Peyer's patch (tissue), 4 donors: ENCODE data around the gene PIK3IP1. TPM values are rescaled to one million over a fixed set of nuclear protein-coding genes. Genes with fewer than 3 reads are reported as not detected.

Source experiments
- DNase-seq, 3 donors: peaks; one replicate each; pipeline ENCODE4 v3.0.0-alpha.2; 2017 to 2019
- H3K27ac ChIP-seq, 4 donors: fragments of 200-600 bp; sonication (generic); one replicate each; pipeline ENCODE4 v1.5.1; 2016 to 2019
- H3K27me3 ChIP-seq, 2 donors: fragments of 200-600 bp; sonication (generic); one replicate each; pipeline ENCODE4 v1.5.1; 2019
- H3K36me3 ChIP-seq, 3 donors: fragments of 200-600 bp; sonication (generic); one replicate each; pipeline ENCODE4 v1.5.1; 2016 to 2019
- H3K4me1 ChIP-seq, 4 donors: fragments of 200-600 bp; sonication (generic); one replicate each; pipeline ENCODE4 v1.5.1; 2016 to 2019
- H3K4me3 ChIP-seq, 4 donors: fragments of 200-600 bp; sonication (generic); 1 replicate in 3 of 4; 2 replicates in 1 of 4; pipeline ENCODE4 v1.5.1; 2016 to 2019; ENCODE audit warnings: mild to moderate bottlenecking in 1 of 4
- H3K9me3 ChIP-seq, 4 donors: fragments of 200-600 bp; sonication (generic); one replicate each; pipeline ENCODE4 v1.5.1; 2016 to 2019; ENCODE audit warnings: mild to moderate bottlenecking in 1 of 4
- POLR2A ChIP-seq, 2 donors: fragments of 450-650 bp; IDR thresholded peaks; one replicate each; pipeline ENCODE4 v1.5.1; 2017; ENCODE audit warnings: antibody characterized with exemption in 2 of 2, mild to moderate bottlenecking in 2 of 2, moderate library complexity in 2 of 2
- total RNA-seq, 4 donors: library from RNA; depleted of rRNA; stranded (reverse); fragments of >200 nt; gene quantifications; one replicate each; pipeline ENCODE4 v1.1.0, GENCODE V29; 2016
- TF ChIP-seq, protein P1 (sequence below), 6 experiments: fragments of 450-650 bp in 4 of 6; fragments of 200-600 bp in 2 of 6; sonication (generic) in 1 of 6; IDR thresholded peaks; one replicate each; pipeline ENCODE4 v1.5.1; 2017 to 2019; ENCODE audit warnings: antibody characterized with exemption in 6 of 6, mild to moderate bottlenecking in 3 of 6, moderate library complexity in 1 of 6

Gene PIK3IP1
- total RNA-seq, 4 donors from 2014 or later: 23.7 to 60.2 (median 30.7) TPM

DNA sequence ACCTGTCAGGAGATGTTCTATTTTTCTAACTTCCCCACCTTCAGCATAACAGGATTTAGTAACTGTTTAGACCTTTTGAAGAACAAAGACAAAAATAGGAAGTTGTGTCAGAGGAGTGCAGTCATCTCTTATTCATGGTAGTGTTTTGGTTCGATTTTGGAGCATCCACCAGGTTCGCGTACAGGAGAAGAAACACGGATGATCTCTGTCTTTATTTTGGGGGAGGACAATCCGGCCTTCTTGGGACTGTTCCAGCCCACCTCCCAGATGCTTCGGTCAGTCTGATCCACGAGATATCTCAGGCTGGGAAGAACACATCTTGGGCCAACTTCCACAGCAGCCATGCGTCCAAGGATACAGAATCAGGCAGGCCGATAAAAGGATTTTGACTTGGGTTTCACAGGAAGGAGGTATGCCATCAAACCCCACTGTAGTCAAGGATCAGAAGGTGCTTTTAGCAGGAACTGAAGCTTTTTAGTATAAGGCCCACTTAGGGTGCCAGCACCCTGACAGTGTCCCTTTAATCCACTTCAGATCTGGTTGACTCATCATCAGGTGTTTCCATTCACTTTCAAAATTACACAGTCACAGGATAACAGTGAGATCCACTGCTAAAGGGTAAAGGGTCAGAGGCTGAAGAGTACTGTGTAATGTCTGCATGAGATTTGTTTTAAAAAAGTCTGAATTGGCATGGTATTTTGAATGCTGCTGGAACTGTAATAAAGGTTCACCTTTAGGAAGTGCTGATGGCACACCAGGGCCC is 37.3 kb upstream of the PIK3IP1 start:
- DNase-seq: no peak
- H3K4me1 ChIP-seq: no peaks in the 10 kb centered on the region
- H3K27me3 ChIP-seq: no peaks in the 10 kb centered on the region
- no peak overlapping the region for H3K27ac ChIP-seq
- H3K36me3 ChIP-seq: peaks cover 0 to 92% (median 0%) of the 10 kb centered on the region in 3 donors
- H3K4me3 ChIP-seq: no peak overlapping the region
- no peaks in the 10 kb centered on the region for H3K9me3 ChIP-seq
- TF ChIP-seq POLR2A (IDR thresholded peaks at IDR 0.05): no peak
- TF ChIP-seq, protein P1, sequence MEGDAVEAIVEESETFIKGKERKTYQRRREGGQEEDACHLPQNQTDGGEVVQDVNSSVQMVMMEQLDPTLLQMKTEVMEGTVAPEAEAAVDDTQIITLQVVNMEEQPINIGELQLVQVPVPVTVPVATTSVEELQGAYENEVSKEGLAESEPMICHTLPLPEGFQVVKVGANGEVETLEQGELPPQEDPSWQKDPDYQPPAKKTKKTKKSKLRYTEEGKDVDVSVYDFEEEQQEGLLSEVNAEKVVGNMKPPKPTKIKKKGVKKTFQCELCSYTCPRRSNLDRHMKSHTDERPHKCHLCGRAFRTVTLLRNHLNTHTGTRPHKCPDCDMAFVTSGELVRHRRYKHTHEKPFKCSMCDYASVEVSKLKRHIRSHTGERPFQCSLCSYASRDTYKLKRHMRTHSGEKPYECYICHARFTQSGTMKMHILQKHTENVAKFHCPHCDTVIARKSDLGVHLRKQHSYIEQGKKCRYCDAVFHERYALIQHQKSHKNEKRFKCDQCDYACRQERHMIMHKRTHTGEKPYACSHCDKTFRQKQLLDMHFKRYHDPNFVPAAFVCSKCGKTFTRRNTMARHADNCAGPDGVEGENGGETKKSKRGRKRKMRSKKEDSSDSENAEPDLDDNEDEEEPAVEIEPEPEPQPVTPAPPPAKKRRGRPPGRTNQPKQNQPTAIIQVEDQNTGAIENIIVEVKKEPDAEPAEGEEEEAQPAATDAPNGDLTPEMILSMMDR (IDR thresholded peaks at IDR 0.05): no peak

DNA sequence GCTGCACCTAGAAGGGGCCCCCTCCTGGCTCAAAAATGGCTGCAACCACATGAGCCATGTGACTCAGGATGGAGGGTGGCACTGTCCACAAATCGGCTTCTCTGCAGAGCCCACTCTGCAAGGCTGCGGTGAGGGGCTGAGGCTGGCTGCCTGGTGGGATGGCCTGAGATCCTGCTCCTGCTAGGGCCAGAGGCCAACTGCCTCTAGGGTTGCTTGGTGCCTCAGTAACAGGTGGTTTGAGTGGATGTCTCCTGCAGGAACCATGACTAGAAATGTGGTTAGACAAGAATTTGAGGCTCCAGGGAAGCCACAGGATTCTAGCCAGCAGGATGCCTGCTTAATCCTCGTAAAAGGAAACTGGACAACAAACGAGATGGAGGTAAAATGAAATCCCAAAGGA is 36.7 kb upstream of the PIK3IP1 start:
- DNase-seq: no peak
- H3K27me3 ChIP-seq: no peaks in the 10 kb centered on the region
- H3K36me3 ChIP-seq: peaks cover 0 to 86% (median 0%) of the 10 kb centered on the region in 3 donors
- H3K9me3 ChIP-seq: no peaks in the 10 kb centered on the region
- H3K27ac ChIP-seq: no peak overlapping the region
- H3K4me3 ChIP-seq: no peak overlapping the region
- TF ChIP-seq, protein P1 (IDR thresholded peaks at IDR 0.05): no peak
- no peak for TF ChIP-seq POLR2A (IDR thresholded peaks at IDR 0.05)
- H3K4me1 ChIP-seq: no peaks in the 10 kb centered on the region

DNA sequence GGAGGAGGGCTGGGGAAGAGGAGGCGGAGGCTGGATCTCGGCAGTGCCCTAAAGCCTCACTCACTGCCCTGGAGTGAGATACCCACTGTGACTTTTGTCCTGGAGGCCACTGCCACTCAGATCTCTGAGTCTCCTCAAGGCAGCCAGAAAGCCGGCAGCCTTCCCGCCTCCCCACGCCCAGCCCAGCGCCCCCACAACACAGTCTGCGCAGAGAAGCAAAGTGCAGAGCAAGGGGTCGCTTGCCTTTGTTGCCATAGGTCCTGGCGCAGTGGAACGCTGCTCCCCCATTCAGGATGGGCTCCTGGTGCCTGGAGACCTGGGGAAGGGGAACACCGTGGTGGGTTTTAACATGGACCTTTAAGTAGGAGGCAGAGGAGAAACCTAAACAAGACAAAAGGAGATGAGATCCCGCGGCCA is 36.3 kb upstream of the PIK3IP1 start:
- no peaks in the 10 kb centered on the region for H3K27me3 ChIP-seq
- no peak for DNase-seq
- TF ChIP-seq, protein P1 (IDR thresholded peaks at IDR 0.05): no peak
- no peak for TF ChIP-seq POLR2A (IDR thresholded peaks at IDR 0.05)
- H3K4me1 ChIP-seq: no peaks in the 10 kb centered on the region
- no peak overlapping the region for H3K4me3 ChIP-seq
- H3K27ac ChIP-seq: no peak overlapping the region
- peaks cover 0 to 81% (median 0%) of the 10 kb centered on the region in 3 donors for H3K36me3 ChIP-seq
- no peaks in the 10 kb centered on the region for H3K9me3 ChIP-seq

- H3K9me3 ChIP-seq: no peaks in the 10 kb centered on the region
- no peaks in the 10 kb centered on the region for H3K27me3 ChIP-seq
- H3K27ac ChIP-seq: no peak overlapping the region
- no peaks in the 10 kb centered on the region for H3K4me1 ChIP-seq
- H3K4me3 ChIP-seq: no peak overlapping the region
- no peak for DNase-seq
- TF ChIP-seq, protein P1 (IDR thresholded peaks at IDR 0.05): no peak
- H3K36me3 ChIP-seq: peaks cover 0 to 77% (median 0%) of the 10 kb centered on the region in 3 donors
These were observed 35.7 kb upstream of the PIK3IP1 start for GRCh38 chr22:31327806-31328543.

DNA sequence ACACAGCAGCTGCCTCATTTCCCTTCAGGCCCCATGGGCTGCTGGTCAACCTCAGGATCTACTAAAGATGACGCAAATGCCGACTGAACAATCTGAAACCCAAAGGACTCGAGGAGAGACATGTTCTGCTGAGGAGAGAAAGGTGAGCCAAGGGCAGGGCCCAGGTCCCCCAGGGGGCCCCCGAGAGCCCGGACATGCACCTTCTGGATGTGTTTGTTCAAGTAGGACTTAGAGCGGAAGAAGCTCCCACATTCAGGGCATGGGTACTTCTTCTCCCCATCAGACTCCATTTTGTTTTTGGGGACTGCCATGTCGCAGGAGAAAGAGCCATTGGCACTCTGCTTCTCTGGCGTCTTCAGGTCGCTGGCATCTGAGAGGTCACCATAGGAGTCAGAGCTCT is 34.6 kb upstream of the PIK3IP1 start:
- TF ChIP-seq, protein P1 (IDR thresholded peaks at IDR 0.05): no peak
- no peak for TF ChIP-seq POLR2A (IDR thresholded peaks at IDR 0.05)
- Histone ChIP-seq H3K27ac (no peak overlapping the region), H3K4me1 (no peaks in the 10 kb centered on the region), H3K27me3 (no peaks in the 10 kb centered on the region), H3K4me3 (no peak overlapping the region), H3K36me3 (peaks cover 0 to 66% (median 0%) of the 10 kb centered on the region in 3 donors), H3K9me3 (no peaks in the 10 kb centered on the region)
- DNase-seq: no peak
